ENCODE data around the gene SORCS3. TPM values are rescaled to one million over a fixed set of nuclear protein-coding genes. Genes with fewer than 3 reads are reported as not detected.

The SORCS3 gene
- total and polyA plus RNA-seq, 2 of the 4 experiments (the other 2 are of a cell fraction) = not detected

DNA sequence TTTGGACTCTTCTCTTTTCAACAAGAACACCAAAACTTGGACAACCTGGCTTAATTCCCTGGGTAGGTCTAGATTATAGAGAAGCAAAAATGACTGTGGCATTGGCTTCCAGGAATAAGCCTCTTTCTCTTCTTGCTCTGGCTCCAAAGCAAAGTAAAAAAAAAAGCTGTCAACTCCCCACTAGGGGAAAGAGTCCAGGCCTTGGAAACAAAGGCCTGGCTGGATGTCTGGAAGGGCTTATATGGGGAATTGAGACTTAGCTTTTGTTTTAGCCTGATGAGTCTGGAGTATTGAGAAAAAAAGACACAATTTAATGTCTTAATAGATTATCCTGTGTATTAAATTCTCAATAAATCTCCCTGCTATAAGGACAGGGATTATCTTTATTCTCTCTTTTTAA lies 300.6 kb downstream of the SORCS3 start:
- Histone ChIP-seq H3K27me3 (ENCODE audit: control insufficient read depth, insufficient read depth, low read length) (no peaks in the 10 kb centered on the region), H3K14ac (replicated peaks; ENCODE audit: low read depth, low read length) (no peak overlapping the region)

More for the DNA sequence above, 300.6 kb downstream of the SORCS3 start:
- H2BK5ac ChIP-seq (ENCODE audit: low read depth, low read length, poor library complexity, severe bottlenecking) = no peak overlapping the region
- H3K79me1 ChIP-seq (ENCODE audit: low read depth in 1 of 2, low read length in 2 of 2) = no peaks in the 10 kb centered on the region
- no peak overlapping the region for H3K4me3 ChIP-seq (ENCODE audit: insufficient read depth, low read depth, low read length)
- POLR2A ChIA-PET (ENCODE audit: unreplicated experiment) = no interaction called here
- H4K5ac ChIP-seq (ENCODE audit: low read depth, low read length) = no peak overlapping the region
- H3K9me3 ChIP-seq (ENCODE audit: control insufficient read depth, insufficient read depth, low read length) = peaks cover 15% of the 10 kb centered on the region; the same call in 1 of the 2 replicates
- no peak overlapping the region for H2BK20ac ChIP-seq (ENCODE audit: low read depth, low read length)
- no peak overlapping the region for H3K56ac ChIP-seq (ENCODE audit: extremely low read depth, insufficient read depth, low read length)
- no peak overlapping the region for H2AK9ac ChIP-seq (replicated peaks; ENCODE audit: low read depth, low read length, poor library complexity)
- no peak overlapping the region for H3K27ac ChIP-seq (ENCODE audit: insufficient read depth, low read length)
- H3K4ac ChIP-seq (ENCODE audit: low read depth, low read length) = no peak overlapping the region
- H3K4me1 ChIP-seq (ENCODE audit: control insufficient read depth, insufficient read depth, low read length) = no peaks in the 10 kb centered on the region
- no peaks in the 10 kb centered on the region for H3K36me3 ChIP-seq (ENCODE audit: control insufficient read depth, insufficient read depth, low read length)
- no peak for TF ChIP-seq CEBPB (IDR thresholded peaks at IDR 0.05; ENCODE audit: low read depth, low read length)
- TF ChIP-seq CHD1 (IDR thresholded peaks at IDR 0.05; ENCODE audit: low read depth, low read length) = no peak
- TF ChIP-seq, protein P1, sequence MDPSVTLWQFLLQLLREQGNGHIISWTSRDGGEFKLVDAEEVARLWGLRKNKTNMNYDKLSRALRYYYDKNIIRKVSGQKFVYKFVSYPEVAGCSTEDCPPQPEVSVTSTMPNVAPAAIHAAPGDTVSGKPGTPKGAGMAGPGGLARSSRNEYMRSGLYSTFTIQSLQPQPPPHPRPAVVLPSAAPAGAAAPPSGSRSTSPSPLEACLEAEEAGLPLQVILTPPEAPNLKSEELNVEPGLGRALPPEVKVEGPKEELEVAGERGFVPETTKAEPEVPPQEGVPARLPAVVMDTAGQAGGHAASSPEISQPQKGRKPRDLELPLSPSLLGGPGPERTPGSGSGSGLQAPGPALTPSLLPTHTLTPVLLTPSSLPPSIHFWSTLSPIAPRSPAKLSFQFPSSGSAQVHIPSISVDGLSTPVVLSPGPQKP (IDR thresholded peaks at IDR 0.05; ENCODE audit: borderline replicate concordance, low read depth, low read length) = no peak
- TF ChIP-seq, protein P2, sequence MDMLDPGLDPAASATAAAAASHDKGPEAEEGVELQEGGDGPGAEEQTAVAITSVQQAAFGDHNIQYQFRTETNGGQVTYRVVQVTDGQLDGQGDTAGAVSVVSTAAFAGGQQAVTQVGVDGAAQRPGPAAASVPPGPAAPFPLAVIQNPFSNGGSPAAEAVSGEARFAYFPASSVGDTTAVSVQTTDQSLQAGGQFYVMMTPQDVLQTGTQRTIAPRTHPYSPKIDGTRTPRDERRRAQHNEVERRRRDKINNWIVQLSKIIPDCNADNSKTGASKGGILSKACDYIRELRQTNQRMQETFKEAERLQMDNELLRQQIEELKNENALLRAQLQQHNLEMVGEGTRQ (IDR thresholded peaks at IDR 0.05; ENCODE audit: low read depth, low read length) = no peak
- TF ChIP-seq FOS (IDR thresholded peaks at IDR 0.05; ENCODE audit: low read depth, low read length) = no peak
- TF ChIP-seq RCOR1 (IDR thresholded peaks at IDR 0.05; ENCODE audit: insufficient replicate concordance, low read length) = no peak
- no peak for TF ChIP-seq RAD21 (IDR thresholded peaks at IDR 0.05; ENCODE audit: low read length)
- TF ChIP-seq RFX5 (IDR thresholded peaks at IDR 0.05; ENCODE audit: low read depth, low read length) = no peak
- no peak for TF ChIP-seq SMC3 (IDR thresholded peaks at IDR 0.05; ENCODE audit: low read depth, low read length)
- TF ChIP-seq, protein P3, sequence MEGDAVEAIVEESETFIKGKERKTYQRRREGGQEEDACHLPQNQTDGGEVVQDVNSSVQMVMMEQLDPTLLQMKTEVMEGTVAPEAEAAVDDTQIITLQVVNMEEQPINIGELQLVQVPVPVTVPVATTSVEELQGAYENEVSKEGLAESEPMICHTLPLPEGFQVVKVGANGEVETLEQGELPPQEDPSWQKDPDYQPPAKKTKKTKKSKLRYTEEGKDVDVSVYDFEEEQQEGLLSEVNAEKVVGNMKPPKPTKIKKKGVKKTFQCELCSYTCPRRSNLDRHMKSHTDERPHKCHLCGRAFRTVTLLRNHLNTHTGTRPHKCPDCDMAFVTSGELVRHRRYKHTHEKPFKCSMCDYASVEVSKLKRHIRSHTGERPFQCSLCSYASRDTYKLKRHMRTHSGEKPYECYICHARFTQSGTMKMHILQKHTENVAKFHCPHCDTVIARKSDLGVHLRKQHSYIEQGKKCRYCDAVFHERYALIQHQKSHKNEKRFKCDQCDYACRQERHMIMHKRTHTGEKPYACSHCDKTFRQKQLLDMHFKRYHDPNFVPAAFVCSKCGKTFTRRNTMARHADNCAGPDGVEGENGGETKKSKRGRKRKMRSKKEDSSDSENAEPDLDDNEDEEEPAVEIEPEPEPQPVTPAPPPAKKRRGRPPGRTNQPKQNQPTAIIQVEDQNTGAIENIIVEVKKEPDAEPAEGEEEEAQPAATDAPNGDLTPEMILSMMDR (conservative IDR thresholded peaks at IDR 0.05; ENCODE audit: low read depth, low read length) = no peak
- no peak for TF ChIP-seq MXI1 (IDR thresholded peaks at IDR 0.05; ENCODE audit: borderline replicate concordance, low read depth, low read length)
- no peak for TF ChIP-seq MAZ (IDR thresholded peaks at IDR 0.05; ENCODE audit: borderline replicate concordance, low read depth, low read length)
- TF ChIP-seq NFE2L2 (IDR thresholded peaks at IDR 0.05; ENCODE audit: low read depth, low read length) = no peak
- TF ChIP-seq POLR2A (IDR thresholded peaks at IDR 0.05; ENCODE audit: low read depth, low read length) = no peak
- TF ChIP-seq BHLHE40 (IDR thresholded peaks at IDR 0.05; ENCODE audit: low read depth, low read length) = no peak
- CTCF ChIA-PET = interaction anchor here (0.6 kb wide), 1 partner anchor 310 kb away, joined by 3 read pairs; no protein-coding TSS in a partner anchor
- in situ Hi-C loops (cut with MboI; ENCODE audit: low sequenced_read_pairs) = no loop called here
- DNase-seq = no peak
- H2AK5ac ChIP-seq (ENCODE audit: low read depth, low read length) = no peak overlapping the region
- no peaks in the 10 kb centered on the region for H4K20me1 ChIP-seq (ENCODE audit: insufficient read depth, low read length)
- H2AFZ ChIP-seq (replicated peaks; ENCODE audit: low read length, poor library complexity) = no peak overlapping the region
- H2BK15ac ChIP-seq (ENCODE audit: low read depth, low read length) = no peak overlapping the region
- dilution Hi-C loops (cut with HindIII; ENCODE audit: low sequenced_read_pairs, unreplicated experiment) = no loop called here
- intact Hi-C loops (cut with micrococcal nuclease) = no loop called here
- no TSS peak for BruUV-seq (replicated peaks)
- ATAC-seq (ENCODE audit: low read depth) = no peak
- no peak overlapping the region for H3K9ac ChIP-seq (ENCODE audit: low read depth, low read length)
- H3K9me1 ChIP-seq (ENCODE audit: insufficient read depth, low read length) = no peaks in the 10 kb centered on the region
- H4K8ac ChIP-seq (ENCODE audit: low read depth in 2 of 2, low read length in 2 of 2) = no peak overlapping the region
- H3K23ac ChIP-seq (ENCODE audit: low read depth, low read length) = no peak overlapping the region
- H4K91ac ChIP-seq (ENCODE audit: insufficient read depth, low read depth, low read length) = no peak overlapping the region
- H3K4me2 ChIP-seq (ENCODE audit: low read depth, low read length) = no peak overlapping the region
- no peak overlapping the region for H2BK120ac ChIP-seq (ENCODE audit: low read depth, low read length)
- no peak overlapping the region for H3K18ac ChIP-seq (ENCODE audit: low read depth, low read length)

All from IMR-90 (cell line).